ENCODE results near the gene DEGS2. TPM values are rescaled to one million over a fixed set of nuclear protein-coding genes. Genes with fewer than 3 reads are reported as not detected.

Gene DEGS2
- total and polyA plus RNA-seq, 2 donors (not counting 1 experiment from before 2014, with no cell fraction given): 0.82 to 6.4 TPM

GRCh38 chr14:100144996-100145646 is 14.3 kb downstream of the DEGS2 start:
- Histone ChIP-seq H3K4me2 (replicated peaks; ENCODE audit: low read depth, low read length, poor library complexity, severe bottlenecking) (no peak overlapping the region), H3K4me1 (ENCODE audit: control insufficient read depth in 2 of 2, insufficient read depth in 2 of 2, low read length in 2 of 2) (peaks cover 22 to 24% of the 10 kb centered on the region in 2 donors), H3K9ac (ENCODE audit: low read length) (no peak overlapping the region), H3K36me3 (replicated peaks in 1 of 2; ENCODE audit: control extremely low read depth in 1 of 2, control insufficient read depth in 1 of 2, extremely low read depth in 1 of 2, insufficient read depth in 2 of 2, low read length in 1 of 2) (peaks cover 0 to 43% of the 10 kb centered on the region in 2 experiments), H3K9me3 (ENCODE audit: control extremely low read depth in 1 of 3, control insufficient read depth in 2 of 3, insufficient read depth in 1 of 3, low read length in 2 of 3) (peaks cover 0 to 11% (median 0%) of the 10 kb centered on the region in 3 donors), H3K79me2 (ENCODE audit: control insufficient read depth, insufficient read depth, low read length) (no peaks in the 10 kb centered on the region), H3K27me3 (replicated peaks in 1 of 4; ENCODE audit: control extremely low read depth in 1 of 4, control insufficient read depth in 3 of 4, insufficient read depth in 4 of 4, low read length in 3 of 4) (no peaks in the 10 kb centered on the region), H3K27ac (ENCODE audit: low read length in 2 of 2) (no peak overlapping the region), H2AFZ (ENCODE audit: insufficient read depth, low read depth, low read length, poor library complexity, severe bottlenecking) (no peak overlapping the region), H3K4me3 (ENCODE audit: control extremely low read depth in 1 of 5, extremely low read depth in 1 of 5, insufficient read depth in 1 of 5, low read depth in 2 of 5, low read length in 4 of 5) (no peak overlapping the region), H4K20me1 (ENCODE audit: control insufficient read depth, insufficient read depth, low read length, poor library complexity, severe bottlenecking) (peaks cover 37% of the 10 kb centered on the region)
- 94% methylated on average over 18 of the region's 18 CpGs for WGBS (ENCODE audit: insufficient coverage)
- H3K4me1 Mint-ChIP-seq: peaks cover 27% of the 10 kb centered on the region
- ATAC-seq (ENCODE audit: low read depth) (no peak), DNase-seq (no peak)
- ChIA-PET POLR2A (no interaction called here), CTCF (interaction anchor here (1.4 to 5.4 kb wide), 2 partner anchors 9 to 47 kb away, joined by 3 to 32 read pairs; no protein-coding TSS in a partner anchor)
- no peak overlapping the region for H3K4me3 Mint-ChIP-seq
- no peak overlapping the region for H3K27ac Mint-ChIP-seq
- H3K9me3 Mint-ChIP-seq (ENCODE audit: insufficient read depth): no peaks in the 10 kb centered on the region
- TF ChIP-seq EZH2 (IDR thresholded peaks at IDR 0.05; ENCODE audit: borderline replicate concordance, insufficient read depth, low read depth, low read length, poor library complexity, severe bottlenecking) (no peak), CTCF (IDR thresholded peaks at IDR 0.05) (no peak)
- intact Hi-C loops (cut with micrococcal nuclease): loop anchor here (5.0 kb wide), 1 partner anchor 162 kb away; the partner anchor contains the start of gene SLC25A29
- no peaks in the 10 kb centered on the region for H3K27me3 Mint-ChIP-seq

- intact Hi-C loops (cut with micrococcal nuclease): no loop called here
- no peak overlapping the region for H3K9ac ChIP-seq (ENCODE audit: low read length)
- ChIA-PET POLR2A (no interaction called here), CTCF (interaction anchor here (5.4 kb wide), 1 partner anchor 47 kb away, joined by 32 read pairs; no protein-coding TSS in a partner anchor)
- ATAC-seq (ENCODE audit: low read depth) (no peak), DNase-seq (no peak)
- TF ChIP-seq CTCF (IDR thresholded peaks at IDR 0.05) (no peak), EZH2 (IDR thresholded peaks at IDR 0.05; ENCODE audit: borderline replicate concordance, insufficient read depth, low read depth, low read length, poor library complexity, severe bottlenecking) (no peak)
- H3K4me3 ChIP-seq (ENCODE audit: control extremely low read depth in 1 of 5, extremely low read depth in 1 of 5, insufficient read depth in 1 of 5, low read depth in 2 of 5, low read length in 4 of 5): no peak overlapping the region
- H3K27ac Mint-ChIP-seq: no peak overlapping the region
- H3K79me2 ChIP-seq (ENCODE audit: control insufficient read depth, insufficient read depth, low read length): no peaks in the 10 kb centered on the region
- peaks cover 38% of the 10 kb centered on the region for H4K20me1 ChIP-seq (ENCODE audit: control insufficient read depth, insufficient read depth, low read length, poor library complexity, severe bottlenecking)
- peaks cover 22 to 24% of the 10 kb centered on the region in 2 donors for H3K4me1 ChIP-seq (ENCODE audit: control insufficient read depth in 2 of 2, insufficient read depth in 2 of 2, low read length in 2 of 2)
- H3K9me3 ChIP-seq (ENCODE audit: control extremely low read depth in 1 of 3, control insufficient read depth in 2 of 3, insufficient read depth in 1 of 3, low read length in 2 of 3): peaks cover 0 to 9% (median 0%) of the 10 kb centered on the region in 3 donors
- H3K9me3 Mint-ChIP-seq (ENCODE audit: insufficient read depth): no peaks in the 10 kb centered on the region
- H3K4me2 ChIP-seq (replicated peaks; ENCODE audit: low read depth, low read length, poor library complexity, severe bottlenecking): no peak overlapping the region
- H3K4me3 Mint-ChIP-seq: no peak overlapping the region
- 81% methylated on average over 4 of the region's 4 CpGs for WGBS (ENCODE audit: insufficient coverage)
- no peak overlapping the region for H3K27ac ChIP-seq (ENCODE audit: low read length in 2 of 2)
- no peaks in the 10 kb centered on the region for H3K27me3 ChIP-seq (replicated peaks in 1 of 4; ENCODE audit: control extremely low read depth in 1 of 4, control insufficient read depth in 3 of 4, insufficient read depth in 4 of 4, low read length in 3 of 4)
- peaks cover 0 to 46% of the 10 kb centered on the region in 2 experiments for H3K36me3 ChIP-seq (replicated peaks in 1 of 2; ENCODE audit: control extremely low read depth in 1 of 2, control insufficient read depth in 1 of 2, extremely low read depth in 1 of 2, insufficient read depth in 2 of 2, low read length in 1 of 2)
- H3K27me3 Mint-ChIP-seq: no peaks in the 10 kb centered on the region
- H2AFZ ChIP-seq (ENCODE audit: insufficient read depth, low read depth, low read length, poor library complexity, severe bottlenecking): no peak overlapping the region
- H3K4me1 Mint-ChIP-seq: peaks cover 27% of the 10 kb centered on the region
Observed at GRCh38 chr14:100144645-100144995, 14.8 kb downstream of the DEGS2 start.

Measured in B cell (primary cell).